HEK293 (cell line): ENCODE data around the gene PFDN6.

Experiments used
- IKZF3 ChIP-seq: fragments of 450-650 bp; IDR thresholded peaks from 2 replicates; pipeline ENCODE4 v1.5.0; 2018; ENCODE audit warnings: missing biosample characterization, mild to moderate bottlenecking, missing genetic modification characterization, moderate library complexity
- KLF8 ChIP-seq: fragments of 450-650 bp; formaldehyde crosslinking; IDR thresholded peaks from 2 replicates; pipeline ENCODE4 v1.5.1; 2016; ENCODE audit warnings: missing biosample characterization, missing genetic modification characterization
- MZF1 ChIP-seq: fragments of 450-650 bp; formaldehyde crosslinking; IDR thresholded peaks from 2 replicates; pipeline ENCODE4 v1.5.1; 2017; ENCODE audit warnings: missing biosample characterization, missing genetic modification characterization, borderline replicate concordance
- WT1 ChIP-seq: fragments of 450-650 bp; formaldehyde crosslinking; IDR thresholded peaks from 2 replicates; pipeline ENCODE4 v1.5.1; 2016; ENCODE audit warnings: missing biosample characterization, missing genetic modification characterization
- ZBTB1 ChIP-seq: fragments of 450-650 bp; formaldehyde crosslinking; IDR thresholded peaks from 2 replicates; pipeline ENCODE4 v1.5.1; 2016; ENCODE audit warnings: missing biosample characterization, missing genetic modification characterization
- ZBTB20 ChIP-seq: fragments of 450-650 bp; formaldehyde crosslinking; IDR thresholded peaks from 2 replicates; pipeline ENCODE4 v1.5.1; 2016; ENCODE audit warnings: missing biosample characterization, missing genetic modification characterization
- ZNF221 ChIP-seq: fragments of 450-650 bp; formaldehyde crosslinking; IDR thresholded peaks from 2 replicates; pipeline ENCODE4 v1.5.1; 2017; ENCODE audit warnings: missing biosample characterization, missing genetic modification characterization, borderline replicate concordance
- ZNF239 ChIP-seq: fragments of 450-650 bp; formaldehyde crosslinking; IDR thresholded peaks from 2 replicates; pipeline ENCODE4 v1.5.1; 2016; ENCODE audit warnings: missing biosample characterization, missing genetic modification characterization
- ZNF324 ChIP-seq: fragments of 450-650 bp; formaldehyde crosslinking; IDR thresholded peaks from 2 replicates; pipeline ENCODE4 v1.5.1; 2016; ENCODE audit warnings: missing biosample characterization, missing genetic modification characterization
- ZNF341 ChIP-seq: fragments of 450-650 bp; formaldehyde crosslinking; IDR thresholded peaks from 2 replicates; pipeline ENCODE4; 2016; ENCODE audit warnings: low read depth, missing biosample characterization, missing genetic modification characterization
- ZNF350 ChIP-seq: fragments of 450-650 bp; formaldehyde crosslinking; IDR thresholded peaks from 2 replicates; pipeline ENCODE4 v1.5.0; 2017; ENCODE audit warnings: missing biosample characterization, mild to moderate bottlenecking, missing genetic modification characterization
- ZNF423 ChIP-seq: fragments of 450-650 bp; formaldehyde crosslinking; IDR thresholded peaks from 2 replicates; pipeline ENCODE4 v1.5.1; 2016; ENCODE audit warnings: missing biosample characterization, missing genetic modification characterization
- ZNF501 ChIP-seq: fragments of 450-650 bp; formaldehyde crosslinking; IDR thresholded peaks from 2 replicates; pipeline ENCODE4 v1.5.1; 2016; ENCODE audit warnings: missing biosample characterization, missing genetic modification characterization
- ZNF561 ChIP-seq: fragments of 450-650 bp; IDR thresholded peaks from 2 replicates; pipeline ENCODE4 v1.5.1; 2018; ENCODE audit warnings: missing biosample characterization, missing genetic modification characterization, borderline replicate concordance
- ZNF610 ChIP-seq: fragments of 450-650 bp; formaldehyde crosslinking; IDR thresholded peaks from 2 replicates; pipeline ENCODE4 v1.5.1; 2016; ENCODE audit warnings: missing biosample characterization, missing genetic modification characterization, borderline replicate concordance
- ZNF664 ChIP-seq: fragments of 450-650 bp; formaldehyde crosslinking; IDR thresholded peaks from 2 replicates; pipeline ENCODE4 v1.5.1; 2016; ENCODE audit warnings: missing biosample characterization, missing genetic modification characterization
- ZNF777 ChIP-seq: fragments of 450-650 bp; formaldehyde crosslinking; IDR thresholded peaks from 2 replicates; pipeline ENCODE4 v1.5.1; 2017; ENCODE audit warnings: missing biosample characterization, missing genetic modification characterization, borderline replicate concordance
- ZNF792 ChIP-seq: fragments of 450-650 bp; formaldehyde crosslinking; IDR thresholded peaks from 2 replicates; pipeline ENCODE4 v1.5.1; 2016; ENCODE audit warnings: missing biosample characterization, missing genetic modification characterization
- TF ChIP-seq, protein P1 (sequence below): fragments of 450-650 bp; formaldehyde crosslinking; IDR thresholded peaks from 2 replicates; pipeline ENCODE4 v1.5.1; 2016; ENCODE audit warnings: missing biosample characterization, missing genetic modification characterization, borderline replicate concordance
- TF ChIP-seq, protein P2 (sequence below): fragments of 450-650 bp; formaldehyde crosslinking; IDR thresholded peaks from 2 replicates; pipeline ENCODE4 v1.5.1; 2017; ENCODE audit warnings: missing biosample characterization, missing genetic modification characterization
- TF ChIP-seq, protein P3 (sequence below): fragments of 450-650 bp; formaldehyde crosslinking; IDR thresholded peaks from 2 replicates; pipeline ENCODE4 v1.5.0; 2017; ENCODE audit warnings: missing biosample characterization, missing genetic modification characterization, borderline replicate concordance
- TF ChIP-seq, protein P4 (sequence below): fragments of 450-650 bp; formaldehyde crosslinking; IDR thresholded peaks from 2 replicates; pipeline ENCODE4 v1.5.1; 2016; ENCODE audit warnings: missing biosample characterization, missing genetic modification characterization
- TF ChIP-seq, protein P5 (sequence below): fragments of 450-650 bp; formaldehyde crosslinking; IDR thresholded peaks from 2 replicates; pipeline ENCODE4 v1.5.1; 2016; ENCODE audit warnings: missing biosample characterization, missing genetic modification characterization
- TF ChIP-seq, protein P6 (sequence below): fragments of 450-650 bp; formaldehyde crosslinking; IDR thresholded peaks from 2 replicates; pipeline ENCODE4 v1.5.1; 2016; ENCODE audit warnings: missing biosample characterization, missing genetic modification characterization
- TF ChIP-seq, protein P7 (sequence below): sonication (generic); formaldehyde crosslinking; IDR thresholded peaks from 2 replicates; pipeline ENCODE4 v1.8.1; 2022; ENCODE audit warnings: mild to moderate bottlenecking, moderate library complexity, missing genetic modification reagents

PFDN6 gene

DNA sequence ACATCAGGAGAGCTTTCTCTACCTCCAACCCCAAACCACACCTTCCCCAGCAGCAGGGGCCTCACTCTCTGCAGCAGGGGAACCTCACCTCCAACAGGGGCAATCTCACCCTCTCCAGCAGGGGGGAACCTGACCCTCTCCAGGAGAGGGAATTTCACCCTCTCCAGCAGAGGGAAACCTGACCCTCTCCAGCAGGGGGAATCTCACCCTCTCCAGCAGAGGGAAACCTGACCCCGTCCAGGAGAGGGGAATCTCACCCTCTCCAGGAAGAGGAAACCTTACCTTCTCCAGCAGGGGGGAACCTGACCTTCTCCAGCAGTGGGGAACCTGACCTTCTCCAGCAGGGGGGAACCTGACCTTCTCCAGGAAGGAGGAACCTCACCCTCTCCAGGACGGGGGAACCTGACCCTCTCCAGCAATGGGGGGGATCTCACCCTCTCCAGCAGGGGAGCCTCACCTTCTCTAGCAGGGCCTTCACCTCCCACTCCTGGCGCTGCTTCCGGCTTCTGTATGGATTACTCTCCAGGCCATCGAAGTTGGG lies 9.4 kb upstream of the PFDN6 start (continued):
- TF ChIP-seq, protein P1, sequence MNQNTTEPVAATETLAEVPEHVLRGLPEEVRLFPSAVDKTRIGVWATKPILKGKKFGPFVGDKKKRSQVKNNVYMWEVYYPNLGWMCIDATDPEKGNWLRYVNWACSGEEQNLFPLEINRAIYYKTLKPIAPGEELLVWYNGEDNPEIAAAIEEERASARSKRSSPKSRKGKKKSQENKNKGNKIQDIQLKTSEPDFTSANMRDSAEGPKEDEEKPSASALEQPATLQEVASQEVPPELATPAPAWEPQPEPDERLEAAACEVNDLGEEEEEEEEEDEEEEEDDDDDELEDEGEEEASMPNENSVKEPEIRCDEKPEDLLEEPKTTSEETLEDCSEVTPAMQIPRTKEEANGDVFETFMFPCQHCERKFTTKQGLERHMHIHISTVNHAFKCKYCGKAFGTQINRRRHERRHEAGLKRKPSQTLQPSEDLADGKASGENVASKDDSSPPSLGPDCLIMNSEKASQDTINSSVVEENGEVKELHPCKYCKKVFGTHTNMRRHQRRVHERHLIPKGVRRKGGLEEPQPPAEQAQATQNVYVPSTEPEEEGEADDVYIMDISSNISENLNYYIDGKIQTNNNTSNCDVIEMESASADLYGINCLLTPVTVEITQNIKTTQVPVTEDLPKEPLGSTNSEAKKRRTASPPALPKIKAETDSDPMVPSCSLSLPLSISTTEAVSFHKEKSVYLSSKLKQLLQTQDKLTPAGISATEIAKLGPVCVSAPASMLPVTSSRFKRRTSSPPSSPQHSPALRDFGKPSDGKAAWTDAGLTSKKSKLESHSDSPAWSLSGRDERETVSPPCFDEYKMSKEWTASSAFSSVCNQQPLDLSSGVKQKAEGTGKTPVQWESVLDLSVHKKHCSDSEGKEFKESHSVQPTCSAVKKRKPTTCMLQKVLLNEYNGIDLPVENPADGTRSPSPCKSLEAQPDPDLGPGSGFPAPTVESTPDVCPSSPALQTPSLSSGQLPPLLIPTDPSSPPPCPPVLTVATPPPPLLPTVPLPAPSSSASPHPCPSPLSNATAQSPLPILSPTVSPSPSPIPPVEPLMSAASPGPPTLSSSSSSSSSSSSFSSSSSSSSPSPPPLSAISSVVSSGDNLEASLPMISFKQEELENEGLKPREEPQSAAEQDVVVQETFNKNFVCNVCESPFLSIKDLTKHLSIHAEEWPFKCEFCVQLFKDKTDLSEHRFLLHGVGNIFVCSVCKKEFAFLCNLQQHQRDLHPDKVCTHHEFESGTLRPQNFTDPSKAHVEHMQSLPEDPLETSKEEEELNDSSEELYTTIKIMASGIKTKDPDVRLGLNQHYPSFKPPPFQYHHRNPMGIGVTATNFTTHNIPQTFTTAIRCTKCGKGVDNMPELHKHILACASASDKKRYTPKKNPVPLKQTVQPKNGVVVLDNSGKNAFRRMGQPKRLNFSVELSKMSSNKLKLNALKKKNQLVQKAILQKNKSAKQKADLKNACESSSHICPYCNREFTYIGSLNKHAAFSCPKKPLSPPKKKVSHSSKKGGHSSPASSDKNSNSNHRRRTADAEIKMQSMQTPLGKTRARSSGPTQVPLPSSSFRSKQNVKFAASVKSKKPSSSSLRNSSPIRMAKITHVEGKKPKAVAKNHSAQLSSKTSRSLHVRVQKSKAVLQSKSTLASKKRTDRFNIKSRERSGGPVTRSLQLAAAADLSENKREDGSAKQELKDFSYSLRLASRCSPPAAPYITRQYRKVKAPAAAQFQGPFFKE (tag by site-specific recombination): no peak
- TF ChIP-seq ZBTB1 (tag by site-specific recombination) (no peak), ZNF221 (tag by site-specific recombination) (no peak), ZNF501 (tag by site-specific recombination) (no peak), IKZF3 (tag by site-specific recombination) (peak; percentile 92), ZNF610 (tag by site-specific recombination) (no peak), ZNF792 (tag by site-specific recombination) (no peak), ZNF777 (tag by site-specific recombination) (no peak), ZNF423 (peak; percentile 52), ZBTB20 (tag by site-specific recombination) (0 out of 2 replicates have a peak, but pooled peaks have one; percentile 22), ZNF350 (tag by site-specific recombination) (no peak), MZF1 (peak; percentile 80), ZNF341 (tag by site-specific recombination) (peak; percentile 14; the same call in 1 of the 2 replicates), WT1 (tag by site-specific recombination) (0 out of 2 replicates have a peak, but pooled peaks have one; percentile 24), ZNF239 (tag by site-specific recombination) (no peak), KLF8 (no peak), ZNF324 (tag by site-specific recombination) (no peak), ZNF561 (tag by site-specific recombination) (0 out of 2 replicates have a peak, but pooled peaks have one; percentile 63), ZNF664 (tag by site-specific recombination) (no peak)
- TF ChIP-seq, protein P2, sequence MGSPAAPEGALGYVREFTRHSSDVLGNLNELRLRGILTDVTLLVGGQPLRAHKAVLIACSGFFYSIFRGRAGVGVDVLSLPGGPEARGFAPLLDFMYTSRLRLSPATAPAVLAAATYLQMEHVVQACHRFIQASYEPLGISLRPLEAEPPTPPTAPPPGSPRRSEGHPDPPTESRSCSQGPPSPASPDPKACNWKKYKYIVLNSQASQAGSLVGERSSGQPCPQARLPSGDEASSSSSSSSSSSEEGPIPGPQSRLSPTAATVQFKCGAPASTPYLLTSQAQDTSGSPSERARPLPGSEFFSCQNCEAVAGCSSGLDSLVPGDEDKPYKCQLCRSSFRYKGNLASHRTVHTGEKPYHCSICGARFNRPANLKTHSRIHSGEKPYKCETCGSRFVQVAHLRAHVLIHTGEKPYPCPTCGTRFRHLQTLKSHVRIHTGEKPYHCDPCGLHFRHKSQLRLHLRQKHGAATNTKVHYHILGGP (tag by site-specific recombination): no peak
- TF ChIP-seq, protein P3, sequence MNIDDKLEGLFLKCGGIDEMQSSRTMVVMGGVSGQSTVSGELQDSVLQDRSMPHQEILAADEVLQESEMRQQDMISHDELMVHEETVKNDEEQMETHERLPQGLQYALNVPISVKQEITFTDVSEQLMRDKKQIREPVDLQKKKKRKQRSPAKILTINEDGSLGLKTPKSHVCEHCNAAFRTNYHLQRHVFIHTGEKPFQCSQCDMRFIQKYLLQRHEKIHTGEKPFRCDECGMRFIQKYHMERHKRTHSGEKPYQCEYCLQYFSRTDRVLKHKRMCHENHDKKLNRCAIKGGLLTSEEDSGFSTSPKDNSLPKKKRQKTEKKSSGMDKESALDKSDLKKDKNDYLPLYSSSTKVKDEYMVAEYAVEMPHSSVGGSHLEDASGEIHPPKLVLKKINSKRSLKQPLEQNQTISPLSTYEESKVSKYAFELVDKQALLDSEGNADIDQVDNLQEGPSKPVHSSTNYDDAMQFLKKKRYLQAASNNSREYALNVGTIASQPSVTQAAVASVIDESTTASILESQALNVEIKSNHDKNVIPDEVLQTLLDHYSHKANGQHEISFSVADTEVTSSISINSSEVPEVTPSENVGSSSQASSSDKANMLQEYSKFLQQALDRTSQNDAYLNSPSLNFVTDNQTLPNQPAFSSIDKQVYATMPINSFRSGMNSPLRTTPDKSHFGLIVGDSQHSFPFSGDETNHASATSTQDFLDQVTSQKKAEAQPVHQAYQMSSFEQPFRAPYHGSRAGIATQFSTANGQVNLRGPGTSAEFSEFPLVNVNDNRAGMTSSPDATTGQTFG (tag by site-specific recombination): no peak
- TF ChIP-seq, protein P4, sequence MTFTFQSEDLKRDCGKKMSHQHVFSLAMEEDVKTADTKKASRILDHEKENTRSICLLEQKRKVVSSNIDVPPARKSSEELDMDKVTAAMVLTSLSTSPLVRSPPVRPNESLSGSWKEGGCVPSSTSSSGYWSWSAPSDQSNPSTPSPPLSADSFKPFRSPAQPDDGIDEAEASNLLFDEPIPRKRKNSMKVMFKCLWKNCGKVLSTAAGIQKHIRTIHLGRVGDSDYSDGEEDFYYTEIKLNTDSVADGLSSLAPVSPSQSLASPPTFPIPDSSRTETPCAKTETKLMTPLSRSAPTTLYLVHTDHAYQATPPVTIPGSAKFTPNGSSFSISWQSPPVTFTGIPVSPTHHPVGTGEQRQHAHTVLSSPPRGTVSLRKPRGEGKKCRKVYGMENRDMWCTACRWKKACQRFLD (tag by site-specific recombination): no peak
- TF ChIP-seq, protein P5, sequence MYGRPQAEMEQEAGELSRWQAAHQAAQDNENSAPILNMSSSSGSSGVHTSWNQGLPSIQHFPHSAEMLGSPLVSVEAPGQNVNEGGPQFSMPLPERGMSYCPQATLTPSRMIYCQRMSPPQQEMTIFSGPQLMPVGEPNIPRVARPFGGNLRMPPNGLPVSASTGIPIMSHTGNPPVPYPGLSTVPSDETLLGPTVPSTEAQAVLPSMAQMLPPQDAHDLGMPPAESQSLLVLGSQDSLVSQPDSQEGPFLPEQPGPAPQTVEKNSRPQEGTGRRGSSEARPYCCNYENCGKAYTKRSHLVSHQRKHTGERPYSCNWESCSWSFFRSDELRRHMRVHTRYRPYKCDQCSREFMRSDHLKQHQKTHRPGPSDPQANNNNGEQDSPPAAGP (tag by site-specific recombination): 0 out of 2 replicates have a peak, but pooled peaks have one; percentile 37
- TF ChIP-seq, protein P6, sequence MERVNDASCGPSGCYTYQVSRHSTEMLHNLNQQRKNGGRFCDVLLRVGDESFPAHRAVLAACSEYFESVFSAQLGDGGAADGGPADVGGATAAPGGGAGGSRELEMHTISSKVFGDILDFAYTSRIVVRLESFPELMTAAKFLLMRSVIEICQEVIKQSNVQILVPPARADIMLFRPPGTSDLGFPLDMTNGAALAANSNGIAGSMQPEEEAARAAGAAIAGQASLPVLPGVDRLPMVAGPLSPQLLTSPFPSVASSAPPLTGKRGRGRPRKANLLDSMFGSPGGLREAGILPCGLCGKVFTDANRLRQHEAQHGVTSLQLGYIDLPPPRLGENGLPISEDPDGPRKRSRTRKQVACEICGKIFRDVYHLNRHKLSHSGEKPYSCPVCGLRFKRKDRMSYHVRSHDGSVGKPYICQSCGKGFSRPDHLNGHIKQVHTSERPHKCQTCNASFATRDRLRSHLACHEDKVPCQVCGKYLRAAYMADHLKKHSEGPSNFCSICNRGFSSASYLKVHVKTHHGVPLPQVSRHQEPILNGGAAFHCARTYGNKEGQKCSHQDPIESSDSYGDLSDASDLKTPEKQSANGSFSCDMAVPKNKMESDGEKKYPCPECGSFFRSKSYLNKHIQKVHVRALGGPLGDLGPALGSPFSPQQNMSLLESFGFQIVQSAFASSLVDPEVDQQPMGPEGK: peak; percentile 57
- TF ChIP-seq, protein P7, sequence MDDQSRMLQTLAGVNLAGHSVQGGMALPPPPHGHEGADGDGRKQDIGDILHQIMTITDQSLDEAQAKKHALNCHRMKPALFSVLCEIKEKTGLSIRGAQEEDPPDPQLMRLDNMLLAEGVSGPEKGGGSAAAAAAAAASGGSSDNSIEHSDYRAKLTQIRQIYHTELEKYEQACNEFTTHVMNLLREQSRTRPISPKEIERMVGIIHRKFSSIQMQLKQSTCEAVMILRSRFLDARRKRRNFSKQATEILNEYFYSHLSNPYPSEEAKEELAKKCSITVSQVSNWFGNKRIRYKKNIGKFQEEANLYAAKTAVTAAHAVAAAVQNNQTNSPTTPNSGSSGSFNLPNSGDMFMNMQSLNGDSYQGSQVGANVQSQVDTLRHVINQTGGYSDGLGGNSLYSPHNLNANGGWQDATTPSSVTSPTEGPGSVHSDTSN (CRISPR knock-in tag): no peak
